ENCODE measurements around the gene TDP2.
"Not testable (repeated sequence)": the region's sequence is repeated elsewhere in the genome, so short reads cannot be mapped to it uniquely, and the experiment has no call there.

The TDP2 gene

GRCh38 chr6:24646771-24647170 lies 19.9 kb downstream of the TDP2 start:
- DNase-seq (ENCODE audit: low read depth): no peak

DNA sequence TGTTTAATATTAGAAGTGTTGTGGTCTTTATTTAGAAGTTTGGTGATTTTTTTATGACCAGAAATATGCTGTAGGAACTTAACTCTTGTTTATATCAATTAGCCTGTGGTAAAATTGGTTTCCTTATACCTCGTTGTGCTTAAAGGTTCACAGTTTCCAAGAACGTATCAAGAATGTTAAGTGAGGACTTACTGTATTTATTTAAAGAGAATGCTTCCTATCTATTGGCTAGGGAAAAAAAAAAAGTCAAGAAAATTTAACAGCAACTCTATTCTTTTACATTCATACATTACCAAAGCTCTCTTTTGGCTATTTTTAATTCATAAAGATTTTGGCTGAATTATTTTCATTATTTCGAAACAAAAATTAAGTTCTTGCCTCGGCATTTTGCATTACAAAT lies 22.3 kb downstream of the TDP2 start:
- no peak for DNase-seq (ENCODE audit: low read depth)

DNA sequence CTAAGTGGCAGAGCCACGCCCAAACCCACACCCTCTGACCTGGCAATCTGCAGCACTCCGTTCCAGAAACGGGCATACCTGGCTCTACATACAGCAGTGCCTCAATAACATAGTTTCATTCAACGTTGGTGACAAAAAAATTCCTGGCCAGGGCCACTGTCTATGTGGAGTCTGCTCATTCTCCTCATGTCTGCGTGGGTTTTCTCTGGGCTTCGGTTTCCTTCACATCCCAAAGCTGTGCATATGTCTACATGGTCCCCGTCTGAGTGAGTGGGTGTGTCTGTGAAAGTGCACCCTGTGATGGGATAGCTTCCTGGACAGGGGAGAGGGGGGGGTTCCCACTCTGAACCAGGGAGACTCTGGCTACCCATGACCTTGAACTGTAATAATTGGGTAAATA lies 22.8 kb downstream of the TDP2 start:
- DNase-seq (ENCODE audit: low read depth): no peak

DNA sequence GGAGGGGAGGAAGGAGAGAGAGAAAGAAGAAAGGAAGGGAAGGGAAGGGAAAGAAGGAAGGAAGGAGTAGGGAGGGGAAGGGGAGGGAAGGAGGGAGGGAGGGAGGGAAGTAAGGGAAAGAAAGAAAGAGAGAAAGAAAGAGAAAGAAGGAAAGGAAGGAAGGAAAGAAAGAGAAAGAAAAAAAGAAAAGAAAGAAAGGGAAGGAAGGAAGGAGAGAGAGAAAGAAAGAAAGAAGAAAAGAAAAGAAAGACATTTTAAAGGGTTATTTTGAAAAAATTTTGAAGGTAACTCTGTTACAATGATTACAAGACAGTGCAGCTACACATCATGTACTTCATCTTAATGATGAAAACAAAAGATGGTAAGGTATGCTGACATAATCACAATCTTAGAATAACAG lies 24.6 kb downstream of the TDP2 start:
- no peak for DNase-seq (ENCODE audit: low read depth)

GRCh38 chr6:24640631-24641030 lies 26.1 kb downstream of the TDP2 start:
- not testable (repeated sequence) for DNase-seq (ENCODE audit: low read depth)

DNA sequence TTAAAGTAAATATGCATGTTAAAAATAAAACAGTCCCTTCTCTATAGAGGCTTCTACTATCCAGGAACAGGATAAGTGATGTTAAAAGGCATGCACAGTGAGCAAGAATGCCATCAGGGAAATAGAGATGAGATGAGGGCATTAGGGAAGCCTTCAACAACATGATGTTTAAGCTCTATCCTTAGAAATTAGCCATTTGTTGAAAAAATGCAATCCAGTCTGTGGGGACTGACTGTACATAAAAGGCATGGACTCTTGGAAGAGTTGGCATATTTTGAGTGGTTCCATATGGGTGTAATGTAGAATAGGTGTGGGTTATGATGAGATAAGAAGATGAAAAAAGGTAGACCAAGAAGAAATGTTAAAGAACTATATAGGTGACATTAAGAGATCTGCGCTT lies 26.5 kb downstream of the TDP2 start:
- no peak for DNase-seq (ENCODE audit: low read depth)

GRCh38 chr6:24636681-24637080 lies 30.0 kb downstream of the TDP2 start:
- DNase-seq (ENCODE audit: low read depth): no peak

- DNase-seq (ENCODE audit: low read depth): no peak
Observed at GRCh38 chr6:24632573-24632972, 34.1 kb downstream of the TDP2 start.

DNA sequence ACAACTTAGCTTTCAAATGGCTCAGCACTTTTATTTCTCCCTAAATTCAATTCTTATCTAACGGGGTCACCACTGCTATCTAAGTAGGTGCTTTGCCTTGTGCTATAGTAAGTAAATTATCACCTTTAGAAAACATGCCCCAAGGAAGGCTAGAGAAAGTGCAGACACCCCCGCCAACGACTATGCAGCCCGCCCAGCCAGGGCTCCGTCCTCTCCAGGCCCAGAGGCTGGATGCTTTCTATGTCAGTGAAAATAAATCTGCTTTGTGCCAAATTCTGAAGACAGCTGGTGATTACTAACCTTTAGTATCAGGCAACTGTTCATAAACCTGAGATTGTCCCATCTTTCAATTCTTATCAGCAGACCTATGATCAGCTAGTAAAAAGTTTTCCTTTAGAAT lies 35.0 kb downstream of the TDP2 start:
- no peak for DNase-seq (ENCODE audit: low read depth)

- no peak for DNase-seq (ENCODE audit: low read depth)
Observed at GRCh38 chr6:24630856-24631505, 35.7 kb downstream of the TDP2 start.

GRCh38 chr6:24621626-24622289 lies 44.9 kb downstream of the TDP2 start:
- no peak for DNase-seq (ENCODE audit: low read depth)

GRCh38 chr6:24620637-24621036 lies 46.1 kb downstream of the TDP2 start:
- DNase-seq (ENCODE audit: low read depth): no peak

DNA sequence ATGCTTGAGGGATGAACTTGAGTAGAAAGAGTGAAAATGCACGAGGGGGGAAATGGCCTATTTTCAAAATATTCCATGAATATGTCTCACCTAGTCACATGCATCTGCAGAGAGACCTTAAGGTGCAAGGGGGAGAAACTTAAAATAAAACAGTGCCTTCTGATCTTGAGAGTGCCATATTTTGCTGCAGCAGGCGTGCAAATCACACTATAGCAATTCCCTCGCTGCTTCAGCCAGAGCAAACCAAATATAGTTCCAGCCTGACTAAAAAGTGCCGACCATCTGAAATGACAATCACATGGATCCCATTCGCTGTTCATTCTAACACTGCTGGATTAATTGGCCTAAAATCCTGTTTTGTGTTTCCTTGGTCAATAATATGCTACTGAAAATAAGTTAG lies 47.0 kb downstream of the TDP2 start:
- DNase-seq (ENCODE audit: low read depth): no peak

DNA sequence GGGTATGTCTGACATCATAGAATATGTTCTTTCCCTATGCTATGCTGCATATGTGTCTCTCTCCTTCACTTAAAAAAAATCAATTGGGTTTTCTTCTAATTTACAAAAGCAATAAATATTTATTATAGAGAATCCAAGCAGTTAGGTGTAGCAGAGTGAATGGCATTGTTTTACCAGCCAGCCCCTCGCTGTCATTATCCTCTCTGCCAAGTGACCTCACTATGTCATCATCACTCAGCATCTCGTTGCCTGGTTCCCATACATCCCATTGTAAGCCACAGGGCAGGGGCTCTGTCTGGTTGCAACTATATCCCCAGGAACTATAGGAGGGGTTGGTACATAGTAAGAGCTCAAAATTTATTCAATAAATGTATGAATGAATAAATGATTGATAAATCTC lies 52.1 kb downstream of the TDP2 start:
- DNase-seq (ENCODE audit: low read depth): no peak

DNA sequence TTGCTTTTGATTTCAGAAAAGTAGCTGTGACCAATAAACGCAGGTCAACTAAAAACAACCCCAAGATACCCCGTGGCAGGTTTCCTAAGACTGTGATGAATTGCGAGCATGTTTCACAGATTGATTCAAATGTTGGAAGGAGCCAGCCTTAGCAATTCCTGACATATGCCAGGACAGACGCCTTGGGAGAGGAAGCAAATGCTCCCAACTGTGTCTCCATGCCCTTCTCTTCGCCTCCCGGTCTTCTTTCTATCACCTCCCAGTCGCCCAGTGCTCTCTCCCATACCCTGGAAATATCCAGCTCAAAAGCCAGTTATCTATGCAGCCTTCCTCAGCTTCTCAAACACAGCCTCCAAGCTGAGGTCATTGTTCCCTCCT lies 52.7 kb downstream of the TDP2 start:
- DNase-seq (ENCODE audit: low read depth): no peak

DNA sequence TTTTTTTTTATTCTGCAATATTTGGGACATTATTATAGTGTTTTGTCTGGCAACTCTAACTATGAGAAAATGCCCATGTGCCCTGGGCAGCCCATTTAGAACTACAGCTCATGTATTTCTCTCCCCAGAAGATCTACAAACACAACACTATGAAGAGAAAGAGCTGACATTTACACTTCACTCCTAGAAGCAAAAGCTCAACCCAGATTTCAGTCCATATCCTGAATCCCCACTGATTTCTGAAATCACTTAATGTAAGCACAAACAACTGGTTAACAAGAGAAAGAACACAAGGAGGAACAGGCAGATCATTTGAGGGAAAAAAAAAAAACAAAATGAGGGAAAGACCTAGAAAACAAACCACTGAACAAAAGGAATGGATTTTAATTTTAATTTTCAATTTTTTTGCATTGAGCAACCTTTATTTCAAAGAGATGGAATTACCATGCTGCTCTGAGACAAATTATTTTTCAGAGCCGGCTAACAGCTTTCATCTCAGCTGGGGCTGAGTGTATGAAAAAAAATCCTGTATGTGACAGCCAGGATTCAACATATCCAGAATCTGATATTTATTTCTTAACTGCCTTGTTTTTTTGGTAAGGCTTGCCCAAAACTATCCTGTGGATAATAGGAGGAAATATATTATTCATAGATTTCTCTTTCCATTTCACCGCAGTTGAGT lies 53.2 kb downstream of the TDP2 start:
- no peak for DNase-seq (ENCODE audit: low read depth)

GRCh38 chr6:24610672-24611071 lies 56.0 kb downstream of the TDP2 start:
- DNase-seq (ENCODE audit: low read depth): no peak

GRCh38 chr6:24607310-24608105 lies 59.2 kb downstream of the TDP2 start:
- DNase-seq (ENCODE audit: low read depth): no peak

DNA sequence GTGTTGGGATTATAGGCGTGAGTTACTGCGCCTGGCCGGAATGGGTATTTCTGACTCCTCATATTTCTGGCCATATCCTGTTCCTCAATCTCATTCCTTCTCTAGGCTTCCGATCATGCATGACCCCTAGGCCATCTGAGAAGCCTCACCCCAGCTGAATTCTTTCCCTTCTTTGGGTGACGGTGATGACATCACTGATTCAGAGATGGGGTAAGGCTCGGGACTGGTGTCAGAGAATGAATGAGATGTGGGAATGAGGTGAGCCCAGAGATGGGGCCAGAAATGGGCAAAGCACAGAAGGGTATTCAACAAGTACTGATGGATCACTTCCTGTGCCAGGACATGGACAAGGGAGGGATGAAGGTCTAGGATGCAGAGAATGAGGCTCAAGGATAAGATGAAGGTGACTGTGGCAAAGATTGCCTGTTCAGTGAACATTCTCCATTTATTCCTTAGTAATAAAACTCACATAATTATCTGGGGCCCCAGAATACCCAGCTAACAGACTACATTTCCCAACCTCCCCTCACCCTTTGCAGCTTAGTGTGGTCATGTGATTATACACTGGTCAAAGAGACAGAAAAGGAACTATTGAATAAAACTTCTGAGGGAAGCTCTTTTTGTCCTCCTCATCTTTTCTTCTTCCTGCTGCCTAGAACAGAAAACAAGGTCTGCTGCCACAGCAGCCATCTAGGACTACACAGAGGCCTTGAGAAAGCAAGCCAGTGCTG lies 60.3 kb downstream of the TDP2 start:
- no peak for DNase-seq (ENCODE audit: low read depth)

DNA sequence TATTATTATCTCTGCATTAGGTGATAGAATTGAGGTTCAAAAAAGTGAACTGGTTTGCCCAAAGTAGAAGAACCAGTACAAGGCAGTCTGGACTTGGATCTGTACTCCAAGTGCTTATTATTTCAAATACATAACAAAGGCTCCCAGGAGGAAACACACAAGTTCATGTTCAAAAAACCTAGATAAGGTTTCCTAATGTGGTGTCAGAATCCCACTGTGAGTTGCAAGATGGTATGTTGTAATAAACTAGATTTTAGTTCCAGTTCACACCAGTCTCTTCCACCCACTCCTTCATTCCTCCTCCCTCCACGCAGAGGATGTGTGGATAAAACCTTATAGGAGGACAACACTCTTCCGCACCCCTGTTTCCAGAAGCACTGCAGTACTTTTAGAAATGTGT lies 63.5 kb downstream of the TDP2 start:
- no peak for DNase-seq (ENCODE audit: low read depth)

DNA sequence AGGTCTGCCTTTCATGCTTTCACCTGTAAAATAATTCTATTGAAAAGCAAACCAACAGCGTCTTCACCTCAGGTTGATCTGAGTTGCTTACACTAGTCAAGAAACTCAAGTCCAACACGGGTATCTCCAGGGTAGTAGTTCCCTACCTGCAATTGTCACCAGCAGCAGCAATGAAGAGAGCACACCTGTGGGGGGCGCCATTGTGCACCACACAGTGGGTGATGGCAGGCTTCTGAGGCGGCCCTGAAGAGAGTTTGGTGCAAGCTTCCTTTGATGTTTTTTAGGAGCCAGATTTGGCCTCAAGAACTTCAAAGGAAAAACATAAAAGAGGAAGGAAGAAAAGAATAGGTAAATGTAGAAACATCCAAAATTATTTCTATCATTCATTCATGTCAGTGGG lies 65.8 kb downstream of the TDP2 start:
- DNase-seq (ENCODE audit: low read depth): no peak

Measured in stimulated activated CD4-positive, alpha-beta T cell treated with anti-CD3 and anti-CD28 coated beads, Interleukin-2, amount 100 ng/mL, for 4 hours (primary cell).